Measurements from ENCODE around the gene ARSI.

DNA sequence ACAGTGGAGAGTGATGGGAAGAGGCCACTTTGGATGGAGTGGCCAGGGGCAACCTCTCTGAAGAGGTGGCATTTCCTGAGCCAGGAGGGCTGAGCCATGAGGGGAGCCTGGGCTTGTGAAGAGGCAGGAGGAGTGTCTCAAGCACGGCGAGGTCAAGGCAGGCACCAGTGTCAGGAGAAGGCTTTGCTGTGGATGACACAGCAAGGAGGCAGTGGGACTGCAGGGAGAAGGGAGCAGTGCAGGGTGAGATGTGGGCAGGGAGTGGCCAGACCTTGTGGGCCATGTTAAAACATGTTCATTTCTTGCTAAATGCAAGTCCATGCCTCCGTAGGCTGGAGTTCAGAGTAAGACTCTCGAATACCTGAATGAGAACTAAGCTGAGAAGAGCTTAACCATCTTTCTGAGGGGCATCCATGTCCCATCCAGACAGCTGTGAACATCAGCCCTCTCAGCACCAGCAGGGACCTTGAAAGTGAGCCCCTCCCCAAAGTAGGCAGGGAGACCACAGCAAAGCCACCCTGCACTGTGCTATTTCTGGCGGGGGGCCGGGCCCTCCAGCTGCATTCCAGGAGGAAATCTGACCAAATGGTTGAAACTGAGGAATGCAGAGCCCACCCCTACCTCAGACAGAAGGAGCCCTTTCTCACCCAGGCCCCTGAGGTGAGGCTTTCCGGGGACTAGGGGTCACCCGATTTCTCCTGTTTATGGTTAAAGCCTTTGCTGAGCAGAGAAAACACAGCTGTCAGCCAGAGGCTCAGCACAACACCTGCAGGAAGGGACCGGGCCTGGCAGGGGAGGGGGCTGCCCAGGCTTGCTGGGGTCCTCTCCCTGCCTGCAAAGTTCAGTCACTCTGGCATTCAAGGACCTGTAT, 16.1 kb upstream of the ARSI start:
- TF ChIP-seq POLR2AphosphoS5 (IDR thresholded peaks at IDR 0.05; ENCODE audit: low read depth, low read length) (no peak), TAF1 (IDR thresholded peaks at IDR 0.05; ENCODE audit: borderline replicate concordance, low read depth, low read length) (no peak)

Measured in GM12892 (cell line).